ENCODE results near the gene SHISA4.

The SHISA4 gene

GRCh38 chr1:201881617-201882016 lies 7.1 kb upstream of the SHISA4 start:
- DNase-seq (ENCODE audit: low read depth in 1 of 2, low spot score in 1 of 2): no peak

GRCh38 chr1:201882665-201883132 lies 6.0 kb upstream of the SHISA4 start:
- DNase-seq (ENCODE audit: low read depth in 1 of 2, low spot score in 1 of 2): no peak

- DNase-seq (ENCODE audit: low read depth in 1 of 2, low spot score in 1 of 2): no peak
Measured at GRCh38 chr1:201883266-201883665, 5.4 kb upstream of the SHISA4 start.

- DNase-seq (ENCODE audit: low read depth in 1 of 2, low spot score in 1 of 2): no peak
Measured at GRCh38 chr1:201883786-201884185, 4.9 kb upstream of the SHISA4 start.

- no peak for DNase-seq (ENCODE audit: low read depth in 1 of 2, low spot score in 1 of 2)
Measured at GRCh38 chr1:201884425-201884824, 4.3 kb upstream of the SHISA4 start.

- DNase-seq (ENCODE audit: low read depth in 1 of 2, low spot score in 1 of 2): no peak
Measured at GRCh38 chr1:201885531-201886075, 3.1 kb upstream of the SHISA4 start.

- no peak for DNase-seq (ENCODE audit: low read depth in 1 of 2, low spot score in 1 of 2)
Measured at GRCh38 chr1:201886103-201886885, 2.4 kb upstream of the SHISA4 start.

- no peak for DNase-seq (ENCODE audit: low read depth in 1 of 2, low spot score in 1 of 2)
Measured at GRCh38 chr1:201887116-201887866, 1.4 kb upstream of the SHISA4 start.

GRCh38 chr1:201889090-201889968 lies 631 bp downstream of the SHISA4 start:
- no peak for DNase-seq (ENCODE audit: low read depth in 1 of 2, low spot score in 1 of 2)

GRCh38 chr1:201890223-201890622 lies 1.5 kb downstream of the SHISA4 start:
- no peak for DNase-seq (ENCODE audit: low read depth in 1 of 2, low spot score in 1 of 2)

- no peak for DNase-seq (ENCODE audit: low read depth in 1 of 2, low spot score in 1 of 2)
Measured at GRCh38 chr1:201890806-201891450, 2.2 kb downstream of the SHISA4 start.

GRCh38 chr1:201891451-201892045 lies 2.9 kb downstream of the SHISA4 start:
- no peak for DNase-seq (ENCODE audit: low read depth in 1 of 2, low spot score in 1 of 2)

GRCh38 chr1:201892211-201892610 lies 3.5 kb downstream of the SHISA4 start:
- no peak for DNase-seq (ENCODE audit: low read depth in 1 of 2, low spot score in 1 of 2)

GRCh38 chr1:201893431-201893830 lies 4.7 kb downstream of the SHISA4 start:
- no peak for DNase-seq (ENCODE audit: low read depth in 1 of 2, low spot score in 1 of 2)

- DNase-seq (ENCODE audit: low read depth in 1 of 2, low spot score in 1 of 2): no peak
Measured at GRCh38 chr1:201894343-201895119, 5.8 kb downstream of the SHISA4 start.

GRCh38 chr1:201895120-201895665 lies 6.5 kb downstream of the SHISA4 start:
- DNase-seq (ENCODE audit: low read depth in 1 of 2, low spot score in 1 of 2): no peak

GRCh38 chr1:201895913-201896807 lies 7.5 kb downstream of the SHISA4 start:
- DNase-seq (ENCODE audit: low read depth in 1 of 2, low spot score in 1 of 2): peak; percentile 62 to 73

GRCh38 chr1:201896951-201897391 lies 8.3 kb downstream of the SHISA4 start:
- no peak for DNase-seq (ENCODE audit: low read depth in 1 of 2, low spot score in 1 of 2)
